ENCODE data around the gene TPM2. TPM values are rescaled to one million over a fixed set of nuclear protein-coding genes. Genes with fewer than 3 reads are reported as not detected.

The TPM2 gene
- total and polyA plus RNA-seq, 9 of the 15 experiments (the other 6 are each of a cell fraction or from before 2014, with no cell fraction given), result 0.28 to 16.1 (median 4.5) TPM

GRCh38 chr9:35710818-35711500 is 21.2 kb upstream of the TPM2 start:
- no peaks in the 10 kb centered on the region for H3K9me3 ChIP-seq (replicated peaks; ENCODE audit: control insufficient read depth, insufficient read depth, low read depth, low read length)
- no peak for DNase-seq (ENCODE audit: extremely low read depth in 1 of 4, low spot score in 3 of 4)
- H3K9ac ChIP-seq (ENCODE audit: insufficient read depth in 1 of 2, low read depth in 2 of 2, low read length in 2 of 2), result no peak overlapping the region
- TSS peak; percentile 37 for BruUV-seq (replicated peaks)
- H3K36me3 ChIP-seq (ENCODE audit: control insufficient read depth, insufficient read depth, low read length), result peaks cover 90% of the 10 kb centered on the region; the same call in 2 of the 3 replicates
- ATAC-seq, result no peak
- WGBS (ENCODE audit: insufficient coverage, low coverage, missing lambda C conversion rate), result 79% methylated on average over 3 of the region's 7 CpGs
- no peak overlapping the region for H2AFZ ChIP-seq (ENCODE audit: low read depth, low read length)
- POLR2A ChIA-PET, result interaction anchor here (0.6 to 2.3 kb wide), 5 partner anchors 11 to 89 kb away, joined by 3 to 10 read pairs (median 3); partner anchors contain the start of genes CCDC107 and RMRP
- in situ Hi-C loops (cut with MboI) (no loop called here), intact Hi-C loops (cut with micrococcal nuclease) (no loop called here)
- H4K20me1 ChIP-seq (replicated peaks; ENCODE audit: control insufficient read depth, insufficient read depth, low read length), result no peaks in the 10 kb centered on the region
- H3K27ac ChIP-seq (ENCODE audit: extremely low read depth, low read depth, low read length), result no peak overlapping the region
- H3K79me2 ChIP-seq (ENCODE audit: control insufficient read depth, insufficient read depth, low read length), result no peaks in the 10 kb centered on the region
- no peak overlapping the region for H3K4me3 ChIP-seq
- CTCF ChIA-PET (ENCODE audit: low intra/inter-chr PET ratio), result no interaction called here
- no peaks in the 10 kb centered on the region for H3K27me3 ChIP-seq (ENCODE audit: control insufficient read depth in 2 of 2, insufficient read depth in 2 of 2, low read length in 2 of 2)
- H3K4me2 ChIP-seq (ENCODE audit: insufficient read depth, low read length), result no peak overlapping the region
- FAIRE-seq, result no peak
- H3K4me1 ChIP-seq (replicated peaks in 1 of 2; ENCODE audit: control insufficient read depth in 2 of 2, insufficient read depth in 2 of 2, low read length in 2 of 2), result no peaks in the 10 kb centered on the region
- H3K9me1 ChIP-seq (ENCODE audit: control insufficient read depth, insufficient read depth, low read length), result peaks cover 3% of the 10 kb centered on the region
- TF ChIP-seq MIER1 (IDR thresholded peaks at IDR 0.05; ENCODE audit: low read depth) (no peak), NCOA4 (IDR thresholded peaks at IDR 0.05; ENCODE audit: partially characterized antibody) (no peak), ZNF146 (CRISPR knock-in tag; IDR thresholded peaks at IDR 0.05; ENCODE audit: unreplicated experiment) (no peak), BRF1 (IDR thresholded peaks at IDR 0.05; ENCODE audit: borderline replicate concordance, extremely low read depth, insufficient read length) (no peak), NFXL1 (CRISPR knock-in tag; IDR thresholded peaks at IDR 0.05) (no peak), RAD51 (IDR thresholded peaks at IDR 0.05; ENCODE audit: borderline replicate concordance, low read depth) (no peak), MYC (IDR thresholded peaks at IDR 0.05; ENCODE audit: low read depth, low read length) (no peak), MYC (CRISPR knock-in tag; IDR thresholded peaks at IDR 0.05; ENCODE audit: borderline replicate concordance, low read depth) (no peak), CHD2 (IDR thresholded peaks at IDR 0.05; ENCODE audit: low read depth, low read length) (no peak), KDM4B (IDR thresholded peaks at IDR 0.05; ENCODE audit: borderline replicate concordance in 2 of 2, low read depth in 1 of 2) (no peak), PBX2 (CRISPR knock-in tag; IDR thresholded peaks at IDR 0.05; ENCODE audit: low read depth) (no peak), PBX2 (tag; conservative IDR thresholded peaks at IDR 0.05; ENCODE audit: low read depth) (no peak), ERF (CRISPR knock-in tag; IDR thresholded peaks at IDR 0.05) (no peak), HDAC8 (tag; IDR thresholded peaks at IDR 0.05) (no peak), CBX1 (IDR thresholded peaks at IDR 0.05; ENCODE audit: low read depth) (no peak)
- TF ChIP-seq, protein P1, sequence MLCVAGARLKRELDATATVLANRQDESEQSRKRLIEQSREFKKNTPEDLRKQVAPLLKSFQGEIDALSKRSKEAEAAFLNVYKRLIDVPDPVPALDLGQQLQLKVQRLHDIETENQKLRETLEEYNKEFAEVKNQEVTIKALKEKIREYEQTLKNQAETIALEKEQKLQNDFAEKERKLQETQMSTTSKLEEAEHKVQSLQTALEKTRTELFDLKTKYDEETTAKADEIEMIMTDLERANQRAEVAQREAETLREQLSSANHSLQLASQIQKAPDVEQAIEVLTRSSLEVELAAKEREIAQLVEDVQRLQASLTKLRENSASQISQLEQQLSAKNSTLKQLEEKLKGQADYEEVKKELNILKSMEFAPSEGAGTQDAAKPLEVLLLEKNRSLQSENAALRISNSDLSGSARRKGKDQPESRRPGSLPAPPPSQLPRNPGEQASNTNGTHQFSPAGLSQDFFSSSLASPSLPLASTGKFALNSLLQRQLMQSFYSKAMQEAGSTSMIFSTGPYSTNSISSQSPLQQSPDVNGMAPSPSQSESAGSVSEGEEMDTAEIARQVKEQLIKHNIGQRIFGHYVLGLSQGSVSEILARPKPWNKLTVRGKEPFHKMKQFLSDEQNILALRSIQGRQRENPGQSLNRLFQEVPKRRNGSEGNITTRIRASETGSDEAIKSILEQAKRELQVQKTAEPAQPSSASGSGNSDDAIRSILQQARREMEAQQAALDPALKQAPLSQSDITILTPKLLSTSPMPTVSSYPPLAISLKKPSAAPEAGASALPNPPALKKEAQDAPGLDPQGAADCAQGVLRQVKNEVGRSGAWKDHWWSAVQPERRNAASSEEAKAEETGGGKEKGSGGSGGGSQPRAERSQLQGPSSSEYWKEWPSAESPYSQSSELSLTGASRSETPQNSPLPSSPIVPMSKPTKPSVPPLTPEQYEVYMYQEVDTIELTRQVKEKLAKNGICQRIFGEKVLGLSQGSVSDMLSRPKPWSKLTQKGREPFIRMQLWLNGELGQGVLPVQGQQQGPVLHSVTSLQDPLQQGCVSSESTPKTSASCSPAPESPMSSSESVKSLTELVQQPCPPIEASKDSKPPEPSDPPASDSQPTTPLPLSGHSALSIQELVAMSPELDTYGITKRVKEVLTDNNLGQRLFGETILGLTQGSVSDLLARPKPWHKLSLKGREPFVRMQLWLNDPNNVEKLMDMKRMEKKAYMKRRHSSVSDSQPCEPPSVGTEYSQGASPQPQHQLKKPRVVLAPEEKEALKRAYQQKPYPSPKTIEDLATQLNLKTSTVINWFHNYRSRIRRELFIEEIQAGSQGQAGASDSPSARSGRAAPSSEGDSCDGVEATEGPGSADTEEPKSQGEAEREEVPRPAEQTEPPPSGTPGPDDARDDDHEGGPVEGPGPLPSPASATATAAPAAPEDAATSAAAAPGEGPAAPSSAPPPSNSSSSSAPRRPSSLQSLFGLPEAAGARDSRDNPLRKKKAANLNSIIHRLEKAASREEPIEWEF (CRISPR knock-in tag; IDR thresholded peaks at IDR 0.05), result no peak
